Measurements from ENCODE around the gene ALDH8A1.

- TF ChIP-seq POLR2A (IDR thresholded peaks at IDR 0.05; ENCODE audit: low read length) (no peak), GATA1 (IDR thresholded peaks at IDR 0.05; ENCODE audit: low read depth, low read length) (no peak)
These were observed 34.9 kb upstream of the ALDH8A1 start for GRCh38 chr6:134984821-134985220.

All from erythroblast (primary cell).